Measurements from ENCODE around the gene CRYBB1. TPM values are rescaled to one million over a fixed set of nuclear protein-coding genes. Genes with fewer than 3 reads are reported as not detected.

The CRYBB1 gene
- total RNA-seq, 8 experiments from 2014 or later = 0.38 to 0.86 (median 0.60) TPM; not detected in 5

- in situ Hi-C loops (cut with MboI; ENCODE audit: low pct_unique_long_range_greater_than_20kb in 2 of 9, low sequenced_read_pairs in 9 of 9, unreplicated experiment in 9 of 9) = loop anchor here in 1 of 9 experiments (25.0 kb wide), 1 partner anchor 225 kb away; no protein-coding TSS in a partner anchor
- Histone ChIP-seq H3K4me3 (no peak overlapping the region), H3K4me1 (replicated peaks in 1 of 2) (peaks cover 9 to 16% of the 10 kb centered on the region in 2 donors), H3K27ac (no peak overlapping the region)
- WGBS, 10 experiments = 60 to 100% (median 80%) methylated on average over 1 to 4 of the region's 4 CpGs; no CpG with 5 or more reads in 1 of the 10 experiments
- no peak for ATAC-seq (replicated peaks in 6 of 8)
Measured at GRCh38 chr22:26612652-26613051, 5.2 kb downstream of the CRYBB1 start.

DNA sequence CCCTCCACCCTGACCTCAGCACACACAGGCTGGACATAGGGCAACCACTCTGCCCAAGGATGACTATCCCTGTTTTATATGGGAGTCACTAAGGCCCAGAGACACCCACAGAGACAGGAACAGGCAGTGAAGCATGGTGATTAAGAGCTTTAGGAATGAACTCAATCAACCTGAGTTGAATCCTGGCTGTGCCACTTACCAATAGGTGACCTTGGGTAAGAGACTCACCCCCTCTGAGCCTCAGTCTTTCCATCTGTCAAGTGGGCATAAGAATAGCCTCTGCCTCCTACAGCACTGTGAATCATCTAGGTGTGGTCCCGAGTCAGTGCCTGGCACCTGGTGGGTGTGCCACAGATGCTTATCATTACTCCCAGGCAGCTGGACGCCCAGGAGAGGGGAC, 6.8 kb downstream of the CRYBB1 start:
- 85 to 100% methylated on average over 1 to 2 of the region's 2 CpGs; no CpG with 5 or more reads in 8 of the 10 experiments for WGBS, 10 experiments
- in situ Hi-C loops (cut with MboI; ENCODE audit: low pct_unique_long_range_greater_than_20kb in 2 of 9, low sequenced_read_pairs in 9 of 9, unreplicated experiment in 9 of 9) = loop anchor here in 1 of 9 experiments (25.0 kb wide), 1 partner anchor 224 kb away; no protein-coding TSS in a partner anchor
- peak in 1 of 8 experiments; percentile 57 for ATAC-seq (replicated peaks in 6 of 8)

DNA sequence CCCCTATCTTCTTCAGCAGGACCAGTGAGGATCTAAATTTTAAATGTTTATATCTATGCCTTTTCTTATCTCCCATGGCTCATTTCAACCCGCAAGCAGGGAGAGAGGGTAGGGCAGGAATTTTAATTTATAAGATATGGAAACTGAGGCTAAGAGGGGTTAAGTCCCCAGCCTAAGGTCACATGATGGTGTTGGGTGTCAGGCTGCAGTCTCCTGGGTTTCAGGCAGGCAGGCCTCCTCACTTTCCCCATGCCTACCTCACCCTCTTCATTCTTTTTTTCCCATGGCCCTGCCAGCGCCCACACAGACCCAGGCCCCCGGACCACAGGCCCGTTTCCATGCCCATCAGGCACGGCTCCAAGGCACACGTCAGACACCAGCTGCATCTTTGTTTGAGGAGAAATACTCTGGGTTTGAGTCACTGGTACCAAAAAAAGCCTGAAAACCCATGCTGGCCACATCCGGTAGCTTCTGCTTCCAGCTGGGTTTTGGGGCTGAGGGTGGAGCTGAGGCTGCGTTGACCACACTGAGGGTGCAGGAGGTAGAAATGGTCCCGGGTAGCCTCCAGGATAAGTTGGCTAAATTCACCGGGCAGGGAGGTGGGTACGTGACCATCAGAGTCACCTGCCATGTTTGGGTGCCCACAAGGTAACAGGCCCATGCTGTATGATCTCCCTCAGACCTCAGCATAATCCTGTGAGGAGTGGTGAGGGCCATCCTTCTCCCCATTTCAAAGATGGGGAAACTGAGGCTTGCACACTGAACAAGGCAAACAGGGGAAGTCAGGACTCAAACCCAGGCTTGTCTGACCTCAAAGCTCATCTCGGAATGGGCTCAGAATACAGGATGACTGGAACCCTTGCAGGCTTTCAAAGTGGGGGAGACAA, 7.5 kb downstream of the CRYBB1 start:
- Histone ChIP-seq H3K4me1 (replicated peaks in 1 of 2) (peaks cover 9 to 16% of the 10 kb centered on the region in 2 donors), H3K27ac (no peak overlapping the region), H3K4me3 (no peak overlapping the region)
- in situ Hi-C loops (cut with MboI; ENCODE audit: low pct_unique_long_range_greater_than_20kb in 2 of 9, low sequenced_read_pairs in 9 of 9, unreplicated experiment in 9 of 9) = loop anchor here in 1 of 9 experiments (25.0 kb wide), 1 partner anchor 223 kb away; no protein-coding TSS in a partner anchor
- peak in 5 of 8 experiments; percentile 17 to 90 (median 69) for ATAC-seq (replicated peaks in 6 of 8)
- WGBS, 10 experiments = 11 to 100% (median 82%) methylated on average over 1 to 10 of the region's 12 CpGs; no CpG with 5 or more reads in 2 of the 10 experiments

More for the DNA sequence above, 6.8 kb downstream of the CRYBB1 start:
- no peak overlapping the region for H3K27ac ChIP-seq
- H3K4me1 ChIP-seq (replicated peaks in 1 of 2) = peaks cover 9 to 16% of the 10 kb centered on the region in 2 donors
- H3K4me3 ChIP-seq = no peak overlapping the region

DNA sequence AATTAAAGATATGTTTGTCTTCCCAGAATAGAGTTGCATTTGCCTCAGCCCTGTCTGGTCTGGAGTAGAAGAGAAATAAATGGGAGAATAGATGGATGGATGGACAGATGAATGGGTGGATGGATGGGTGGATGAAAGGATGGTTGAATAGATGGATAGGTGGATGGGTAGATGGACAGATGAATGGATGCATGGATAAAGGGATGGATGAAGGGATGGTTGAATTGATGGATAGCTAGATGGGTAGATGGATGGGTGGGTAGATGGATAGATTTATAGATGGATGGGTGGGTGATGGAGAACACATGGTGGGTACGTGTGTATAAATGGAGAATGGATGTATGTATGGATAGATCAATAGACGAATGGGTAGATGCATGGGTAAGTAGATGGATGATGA, 8.5 kb downstream of the CRYBB1 start:
- WGBS, 10 experiments = 20 to 100% (median 85%) methylated on average over 1 to 2 of the region's 2 CpGs; no CpG with 5 or more reads in 2 of the 10 experiments
- in situ Hi-C loops (cut with MboI; ENCODE audit: low pct_unique_long_range_greater_than_20kb in 2 of 9, low sequenced_read_pairs in 9 of 9, unreplicated experiment in 9 of 9) = loop anchor here in 1 of 9 experiments (25.0 kb wide), 1 partner anchor 222 kb away; no protein-coding TSS in a partner anchor
- Histone ChIP-seq H3K4me3 (no peak overlapping the region), H3K27ac (no peak overlapping the region), H3K4me1 (replicated peaks in 1 of 2) (peaks cover 7 to 11% of the 10 kb centered on the region in 2 donors)
- ATAC-seq (replicated peaks in 6 of 8) = no peak

DNA sequence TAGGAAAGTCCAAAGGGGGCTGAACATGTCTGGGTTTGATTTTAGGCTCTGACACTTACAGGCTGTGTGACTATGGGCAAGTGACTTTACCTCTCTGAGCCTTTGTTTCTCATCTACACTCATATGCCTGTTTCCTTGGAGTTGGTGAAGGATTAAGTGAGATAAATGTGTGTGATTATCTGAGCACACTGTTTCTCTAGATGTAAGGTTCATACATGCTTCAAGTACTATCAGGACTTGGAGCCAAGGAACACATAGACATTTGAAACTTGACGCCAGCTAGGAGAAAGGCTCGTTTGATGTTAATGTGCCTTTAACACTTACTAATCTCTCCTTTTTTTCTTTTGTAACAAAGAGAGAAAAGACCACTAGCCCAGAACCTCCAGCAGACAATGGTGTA, 9.7 kb downstream of the CRYBB1 start:
- Histone ChIP-seq H3K27ac (no peak overlapping the region), H3K4me3 (no peak overlapping the region), H3K4me1 (replicated peaks in 1 of 2) (no peaks in the 10 kb centered on the region)
- ATAC-seq (replicated peaks in 6 of 8) = no peak
- WGBS, 10 experiments = 0 to 57% (median 31%) methylated on average over 2 of the region's 2 CpGs; no CpG with 5 or more reads in 3 of the 10 experiments
- in situ Hi-C loops (cut with MboI; ENCODE audit: low pct_unique_long_range_greater_than_20kb in 2 of 9, low sequenced_read_pairs in 9 of 9, unreplicated experiment in 9 of 9) = loop anchor here in 1 of 9 experiments (25.0 kb wide), 1 partner anchor 221 kb away; no protein-coding TSS in a partner anchor

DNA sequence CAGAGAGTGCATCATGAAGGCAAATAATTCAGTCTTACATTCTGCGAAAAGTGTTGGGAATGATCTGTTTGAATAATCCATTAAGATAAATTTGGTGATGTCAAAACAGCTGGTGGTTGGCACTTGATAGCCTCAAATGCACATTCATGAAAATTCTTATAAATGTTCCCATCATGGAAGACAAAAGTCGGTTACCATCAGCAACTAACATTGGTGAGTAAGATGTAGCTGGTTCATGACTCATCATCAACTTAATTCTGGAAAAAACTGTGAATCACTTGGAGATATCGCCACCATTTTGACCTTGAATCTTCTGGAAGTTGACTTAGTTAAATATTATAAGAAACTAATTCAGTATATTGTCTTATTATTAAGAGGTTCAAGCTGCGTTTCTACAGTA, 11.2 kb downstream of the CRYBB1 start:
- WGBS, 10 experiments = 21 to 100% (median 83%) methylated on average over 1 to 4 of the region's 4 CpGs
- in situ Hi-C loops (cut with MboI; ENCODE audit: low pct_unique_long_range_greater_than_20kb in 2 of 9, low sequenced_read_pairs in 9 of 9, unreplicated experiment in 9 of 9) = loop anchor here in 1 of 9 experiments (25.0 kb wide), 1 partner anchor 219 kb away; no protein-coding TSS in a partner anchor
- ATAC-seq (replicated peaks in 6 of 8) = no peak
- Histone ChIP-seq H3K4me1 (replicated peaks in 1 of 2) (no peaks in the 10 kb centered on the region), H3K4me3 (no peak overlapping the region), H3K27ac (no peak overlapping the region)

- Histone ChIP-seq H3K4me1 (replicated peaks in 1 of 2) (no peaks in the 10 kb centered on the region), H3K27ac (no peak overlapping the region), H3K4me3 (no peak overlapping the region)
- in situ Hi-C loops (cut with MboI; ENCODE audit: low pct_unique_long_range_greater_than_20kb in 2 of 9, low sequenced_read_pairs in 9 of 9, unreplicated experiment in 9 of 9) = loop anchor here in 1 of 9 experiments (25.0 kb wide), 1 partner anchor 217 kb away; no protein-coding TSS in a partner anchor
- WGBS, 10 experiments = 57 to 100% (median 83%) methylated on average over 1 of the region's 1 CpG; no CpG with 5 or more reads in 2 of the 10 experiments
- no peak for ATAC-seq (replicated peaks in 6 of 8)
Measured at GRCh38 chr22:26604368-26604767, 13.5 kb downstream of the CRYBB1 start.

- ATAC-seq (replicated peaks in 6 of 8) = no peak
- in situ Hi-C loops (cut with MboI; ENCODE audit: low pct_unique_long_range_greater_than_20kb in 2 of 9, low sequenced_read_pairs in 9 of 9, unreplicated experiment in 9 of 9) = loop anchor here in 1 of 9 experiments (25.0 kb wide), 1 partner anchor 215 kb away; no protein-coding TSS in a partner anchor
- Histone ChIP-seq H3K27ac (no peak overlapping the region), H3K4me1 (replicated peaks in 1 of 2) (peaks cover 0 to 3% of the 10 kb centered on the region in 2 donors), H3K4me3 (no peak overlapping the region)
- WGBS, 10 experiments = 40 to 100% (median 74%) methylated on average over 1 to 4 of the region's 4 CpGs; no CpG with 5 or more reads in 6 of the 10 experiments
Measured at GRCh38 chr22:26602127-26602526, 15.7 kb downstream of the CRYBB1 start.

- 0 to 96% methylated on average over 1 to 7 of the region's 12 CpGs; no CpG with 5 or more reads in 8 of the 10 experiments for WGBS, 10 experiments
- Histone ChIP-seq H3K4me3 (no peak overlapping the region), H3K4me1 (replicated peaks in 1 of 2) (peaks cover 0 to 3% of the 10 kb centered on the region in 2 donors), H3K27ac (no peak overlapping the region)
- in situ Hi-C loops (cut with MboI; ENCODE audit: low pct_unique_long_range_greater_than_20kb in 2 of 9, low sequenced_read_pairs in 9 of 9, unreplicated experiment in 9 of 9) = loop anchor here in 1 of 9 experiments (25.0 kb wide), 1 partner anchor 214 kb away; no protein-coding TSS in a partner anchor
- no peak for ATAC-seq (replicated peaks in 6 of 8)
Measured at GRCh38 chr22:26601726-26602125, 16.1 kb downstream of the CRYBB1 start.

GRCh38 chr22:26599505-26599904, 18.3 kb downstream of the CRYBB1 start:
- in situ Hi-C loops (cut with MboI; ENCODE audit: low pct_unique_long_range_greater_than_20kb in 2 of 9, low sequenced_read_pairs in 9 of 9, unreplicated experiment in 9 of 9) = no loop called here
- H3K4me3 ChIP-seq = no peak overlapping the region
- peak in 1 of 8 experiments; percentile 83 for ATAC-seq (replicated peaks in 6 of 8)
- H3K27ac ChIP-seq = no peak overlapping the region
- WGBS, 10 experiments = 57 to 100% (median 84%) methylated on average over 1 to 5 of the region's 11 CpGs; no CpG with 5 or more reads in 4 of the 10 experiments
- peaks cover 0 to 3% of the 10 kb centered on the region in 2 donors for H3K4me1 ChIP-seq (replicated peaks in 1 of 2)

- Histone ChIP-seq H3K4me1 (replicated peaks in 1 of 2) (peaks cover 0 to 3% of the 10 kb centered on the region in 2 donors), H3K4me3 (no peak overlapping the region), H3K27ac (no peak overlapping the region)
- no peak for ATAC-seq (replicated peaks in 6 of 8)
- 23 to 100% (median 57%) methylated on average over 1 to 4 of the region's 4 CpGs; no CpG with 5 or more reads in 2 of the 10 experiments for WGBS, 10 experiments
- in situ Hi-C loops (cut with MboI; ENCODE audit: low pct_unique_long_range_greater_than_20kb in 2 of 9, low sequenced_read_pairs in 9 of 9, unreplicated experiment in 9 of 9) = no loop called here
Measured at GRCh38 chr22:26597480-26597879, 20.3 kb downstream of the CRYBB1 start.

GRCh38 chr22:26597026-26597425, 20.8 kb downstream of the CRYBB1 start:
- ATAC-seq (replicated peaks in 6 of 8) = no peak
- peaks cover 0 to 3% of the 10 kb centered on the region in 2 donors for H3K4me1 ChIP-seq (replicated peaks in 1 of 2)
- no peak overlapping the region for H3K4me3 ChIP-seq
- no peak overlapping the region for H3K27ac ChIP-seq
- in situ Hi-C loops (cut with MboI; ENCODE audit: low pct_unique_long_range_greater_than_20kb in 2 of 9, low sequenced_read_pairs in 9 of 9, unreplicated experiment in 9 of 9) = no loop called here
- WGBS, 10 experiments = 0 to 83% (median 79%) methylated on average over 1 to 4 of the region's 4 CpGs; no CpG with 5 or more reads in 4 of the 10 experiments

GRCh38 chr22:26593763-26594162, 24.1 kb downstream of the CRYBB1 start:
- WGBS, 10 experiments = 0 to 80% (median 67%) methylated on average over 1 of the region's 1 CpG; no CpG with 5 or more reads in 5 of the 10 experiments
- Histone ChIP-seq H3K4me3 (no peak overlapping the region), H3K4me1 (replicated peaks in 1 of 2) (peaks cover 0 to 6% of the 10 kb centered on the region in 2 donors), H3K27ac (no peak overlapping the region)
- ATAC-seq (replicated peaks in 6 of 8) = no peak
- in situ Hi-C loops (cut with MboI; ENCODE audit: low pct_unique_long_range_greater_than_20kb in 2 of 9, low sequenced_read_pairs in 9 of 9, unreplicated experiment in 9 of 9) = no loop called here
